Sciatic nerve (tissue), 2 donors: Measurements from ENCODE around the gene SIT1. TPM values are rescaled to one million over a fixed set of nuclear protein-coding genes. Genes with fewer than 3 reads are reported as not detected.
A peak's percentile ranks its signal among the peaks of the same experiment; 100 is the strongest.
"Not testable (repeated sequence)": the region's sequence is repeated elsewhere in the genome, so short reads cannot be mapped to it uniquely, and the experiment has no call there.

Source experiments
- ATAC-seq: fragments of 200-7000 bp; cut with Tn5 transposase; one replicate; pipeline ENCODE4 v1.9.1; 2020; ENCODE audit warnings: mild to moderate bottlenecking, moderate library complexity
- DNase-seq: peaks from one replicate; pipeline ENCODE4 v3.0.0-alpha.2; 2020; ENCODE audit warnings: low spot score
- intact Hi-C: fragments of 100-400 bp; cut with DNase I; formaldehyde crosslinking; loops from one replicate; pipeline ENCODE4 v1.14.2; 2022
- total RNA-seq: library from RNA; stranded (reverse); fragmentation: NEBNext Ultra II Directional; extraction: Animal tissue kit (Norgen Biotek cat#: 25700); gene quantifications from one replicate; pipeline ENCODE4 v1.2.1, GENCODE V29; 2021
- donor health status: DM: no; HTN: no; CAD: no.
- donor health status: DM: no; HTN: no; CAD: no.

Gene SIT1
- total RNA-seq, 1 donor from 2014 or later, result 0.67 TPM

DNA sequence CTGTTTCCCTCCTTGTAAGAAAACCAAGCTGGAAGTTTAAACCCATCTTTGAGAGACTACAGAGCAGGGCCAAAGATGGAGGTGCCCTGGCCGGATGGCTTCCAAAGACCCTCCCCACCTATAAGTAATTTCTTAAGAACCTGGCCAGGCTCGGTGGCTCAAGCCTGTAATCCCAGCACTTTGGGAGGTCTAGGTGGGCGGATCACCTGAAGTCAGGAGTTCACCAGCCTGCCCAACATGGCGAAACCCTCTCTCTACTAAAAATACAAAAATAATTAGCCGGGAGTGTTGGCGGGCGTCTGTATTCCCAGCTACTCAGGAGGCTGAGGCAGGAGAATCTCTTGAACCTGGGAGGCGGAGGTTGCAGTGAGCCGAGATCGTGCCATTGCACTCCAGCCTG is 5.0 kb downstream of the SIT1 start:
- intact Hi-C loops, ATAC-seq: not testable (repeated sequence)
- DNase-seq, result peak; percentile 53

GRCh38 chr9:35643046-35643445 is 7.7 kb downstream of the SIT1 start:
- peak; percentile 52 for DNase-seq
- intact Hi-C loops, result no loop called here
- ATAC-seq, result no peak

DNA sequence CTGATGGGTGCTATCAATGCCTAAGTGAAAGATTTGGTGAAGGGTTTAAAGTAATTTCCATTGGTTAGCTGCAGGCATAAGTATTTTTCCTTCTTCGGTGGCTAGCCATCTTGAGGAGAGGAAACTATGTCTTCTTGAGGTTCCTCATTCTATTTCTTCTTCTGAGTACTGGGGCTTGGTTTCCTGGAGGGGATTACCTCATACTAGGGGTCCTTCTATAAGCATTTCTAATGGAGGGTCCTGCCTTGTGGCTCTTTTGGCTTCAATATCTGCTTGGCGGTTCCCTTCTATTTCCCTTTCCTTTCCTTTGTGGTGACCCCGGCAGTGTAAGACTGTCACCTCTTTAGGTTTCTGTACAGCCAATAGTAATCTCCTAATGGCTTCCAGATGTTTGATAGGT is 9.3 kb downstream of the SIT1 start:
- ATAC-seq, intact Hi-C loops, DNase-seq: not testable (repeated sequence)

DNA sequence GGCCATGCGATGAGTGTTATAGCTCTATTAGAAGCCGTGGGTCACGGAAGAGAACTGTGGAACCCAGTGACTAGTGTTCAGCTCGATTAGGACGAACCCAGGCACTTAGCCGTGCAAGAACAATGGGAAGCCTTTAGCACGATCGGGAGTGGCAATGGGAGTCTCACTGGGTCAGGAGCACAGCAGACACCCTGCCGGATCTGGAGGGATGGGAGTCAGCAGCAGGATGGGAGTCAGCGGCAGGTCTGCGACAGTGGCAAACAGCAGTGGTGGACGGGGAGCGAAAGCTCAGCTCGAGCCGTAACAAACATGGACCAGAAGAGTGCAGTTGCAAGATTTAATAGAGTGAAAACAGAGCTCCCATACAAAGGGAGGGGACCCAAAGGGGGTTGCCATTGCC is 10.3 kb downstream of the SIT1 start:
- ATAC-seq, intact Hi-C loops: not testable (repeated sequence)
- peak; percentile 32 for DNase-seq

- no peak for ATAC-seq
- intact Hi-C loops, result no loop called here
- DNase-seq, result no peak
Observed at GRCh38 chr9:35639631-35640030, 11.1 kb downstream of the SIT1 start.

GRCh38 chr9:35639225-35639624 is 11.5 kb downstream of the SIT1 start:
- ATAC-seq, intact Hi-C loops, DNase-seq: not testable (repeated sequence)

- peak; percentile 38 for DNase-seq
- ATAC-seq, intact Hi-C loops: not testable (repeated sequence)
Observed at GRCh38 chr9:35638751-35639150, 12.0 kb downstream of the SIT1 start.

DNA sequence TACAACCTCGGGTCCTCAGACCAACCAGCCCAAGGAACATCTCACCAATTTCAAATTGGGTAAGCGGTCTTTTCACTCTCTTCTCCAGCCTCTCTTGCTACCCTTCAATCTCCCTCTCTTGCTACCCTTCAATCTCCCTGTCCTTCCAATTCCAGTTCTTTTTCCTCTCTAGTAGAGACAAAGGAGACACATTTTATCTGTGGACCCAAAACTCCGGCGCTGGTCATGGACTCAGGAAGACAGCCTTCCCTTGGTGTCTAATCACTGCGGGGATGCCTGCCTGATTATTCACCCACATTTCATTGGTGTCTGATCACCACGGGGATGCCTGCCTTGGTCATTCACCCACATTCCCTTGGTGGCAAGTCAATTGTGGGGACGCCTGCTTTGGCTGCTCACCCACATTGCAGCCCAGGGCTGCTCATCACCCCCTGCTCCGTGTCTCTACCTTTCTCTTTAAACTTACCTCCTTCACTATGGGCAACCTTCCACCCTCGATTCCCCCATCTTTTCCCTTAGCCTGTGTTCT is 13.2 kb downstream of the SIT1 start:
- peak; percentile 5 for DNase-seq
- intact Hi-C loops, ATAC-seq: not testable (repeated sequence)

DNA sequence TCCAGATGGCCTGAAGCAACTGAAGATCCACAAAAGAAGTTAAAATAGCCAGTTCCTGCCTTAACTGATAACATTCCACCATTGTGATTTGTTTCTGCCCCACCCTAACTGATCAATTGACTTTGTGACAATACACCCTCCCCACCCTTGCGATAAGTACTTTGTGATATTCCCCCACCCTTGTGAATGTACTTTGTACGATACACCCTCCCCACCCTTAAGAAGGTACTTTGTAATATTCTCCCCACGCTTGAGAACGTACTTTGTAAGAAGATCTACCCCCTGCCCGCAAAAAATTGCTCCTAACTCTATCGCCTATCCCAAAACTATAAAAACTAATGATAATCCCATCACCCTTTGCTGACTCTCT is 13.9 kb downstream of the SIT1 start:
- intact Hi-C loops, DNase-seq, ATAC-seq: not testable (repeated sequence)

DNA sequence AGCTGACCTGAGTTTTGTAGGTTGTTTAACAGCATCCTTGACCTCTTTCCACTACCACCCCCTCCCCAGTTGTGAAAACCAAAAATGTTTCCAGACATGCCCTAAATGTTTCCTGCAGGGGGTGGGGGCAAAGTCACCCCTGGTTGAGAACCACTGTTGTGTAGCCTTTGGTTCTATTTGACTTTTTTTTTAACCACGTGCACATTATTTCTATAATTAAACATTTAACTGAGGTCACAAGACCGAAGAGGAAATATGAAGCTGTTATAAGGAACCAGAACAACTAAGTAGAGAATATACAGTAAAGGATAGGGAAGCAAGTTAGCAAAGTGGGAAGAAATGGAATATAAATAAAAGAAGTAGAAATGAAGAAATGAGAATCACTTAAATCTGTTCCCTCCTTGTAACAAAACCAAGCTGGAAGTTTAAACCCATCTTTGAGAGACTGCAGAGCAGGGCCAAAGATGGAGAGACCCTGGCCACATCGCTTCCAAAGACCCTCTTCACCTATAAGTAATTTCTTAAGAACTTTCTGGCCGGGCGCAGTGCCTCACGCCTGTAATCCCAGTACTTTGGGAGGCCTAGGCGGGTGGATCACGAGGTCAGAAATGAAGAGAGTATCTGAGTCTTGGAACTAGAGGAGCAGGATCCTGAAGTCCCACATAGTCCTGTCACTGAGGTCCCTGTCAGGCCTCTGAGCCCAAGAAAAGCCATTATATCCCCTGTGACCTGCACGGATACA is 14.4 kb downstream of the SIT1 start:
- peak; percentile 73 for ATAC-seq
- peak; percentile 47 for DNase-seq
- intact Hi-C loops, result no loop called here

DNA sequence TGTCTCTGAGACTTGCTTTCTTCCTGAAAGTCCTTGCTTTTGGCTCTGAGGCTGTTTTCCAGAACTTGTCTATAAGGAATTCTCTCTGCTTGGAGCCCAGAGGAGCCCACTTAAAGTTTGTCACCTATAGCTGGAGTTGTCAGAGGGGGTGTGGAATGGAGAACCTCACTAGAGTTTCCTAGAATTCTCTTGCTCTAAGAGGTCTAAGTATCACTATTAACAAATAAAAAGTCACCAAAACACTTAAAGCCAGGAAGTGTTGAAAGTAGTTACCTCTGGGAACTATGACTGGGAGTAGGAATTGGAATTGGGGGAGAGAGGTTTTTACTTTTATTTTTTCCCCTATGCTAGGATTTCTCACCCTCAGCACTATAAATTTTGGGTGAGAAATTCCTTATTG is 15.0 kb downstream of the SIT1 start:
- DNase-seq (no peak), ATAC-seq (no peak)
- intact Hi-C loops, result no loop called here

GRCh38 chr9:35629597-35629996 is 21.1 kb downstream of the SIT1 start:
- peak; percentile 21 for DNase-seq
- ATAC-seq, result no peak
- intact Hi-C loops, result no loop called here

GRCh38 chr9:35628389-35628991 is 22.2 kb downstream of the SIT1 start:
- intact Hi-C loops, result no loop called here

DNA sequence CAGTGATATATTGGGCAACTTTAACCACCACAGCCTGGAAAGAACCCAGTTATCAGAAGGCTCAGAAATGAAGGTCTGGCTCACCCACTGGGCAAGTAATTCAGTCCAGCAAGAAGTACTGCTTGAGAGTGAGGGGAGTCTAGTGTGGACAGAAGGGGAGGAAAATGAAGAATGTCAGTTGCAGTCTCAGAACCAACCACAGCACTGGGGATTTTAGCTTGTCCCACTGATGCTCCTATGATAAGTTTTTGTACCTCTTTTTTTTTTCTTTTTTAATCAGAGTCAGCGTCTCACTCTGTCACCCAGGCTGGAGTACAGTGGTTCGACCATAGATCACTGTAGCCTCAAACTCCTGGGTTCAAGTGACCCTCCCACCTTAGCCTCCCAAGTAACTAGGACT is 23.2 kb downstream of the SIT1 start:
- intact Hi-C loops, result no loop called here
- DNase-seq (no peak), ATAC-seq (no peak)

More at GRCh38 chr9:35628389-35628991, 22.2 kb downstream of the SIT1 start:
- peak; percentile 31 for DNase-seq
- no peak for ATAC-seq

DNA sequence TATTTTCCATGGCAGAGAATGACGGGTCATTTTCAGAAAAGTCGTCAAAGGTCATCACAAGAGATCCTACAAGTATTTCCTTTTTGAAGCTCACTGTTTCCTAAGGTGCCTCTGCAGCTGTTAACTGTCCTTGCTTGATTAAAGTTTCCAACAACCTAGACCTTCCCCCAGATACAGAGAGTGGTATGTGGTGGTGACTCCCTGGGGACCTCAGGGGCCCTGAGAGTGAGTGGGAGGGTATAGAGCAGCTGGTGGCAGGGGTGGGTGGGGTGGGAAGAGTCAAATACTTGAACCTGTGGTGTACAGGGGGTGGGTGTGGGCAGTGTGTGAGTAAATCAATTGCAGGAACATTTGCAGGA is 31.0 kb downstream of the SIT1 start:
- intact Hi-C loops, result no loop called here
- DNase-seq (no peak), ATAC-seq (no peak)

DNA sequence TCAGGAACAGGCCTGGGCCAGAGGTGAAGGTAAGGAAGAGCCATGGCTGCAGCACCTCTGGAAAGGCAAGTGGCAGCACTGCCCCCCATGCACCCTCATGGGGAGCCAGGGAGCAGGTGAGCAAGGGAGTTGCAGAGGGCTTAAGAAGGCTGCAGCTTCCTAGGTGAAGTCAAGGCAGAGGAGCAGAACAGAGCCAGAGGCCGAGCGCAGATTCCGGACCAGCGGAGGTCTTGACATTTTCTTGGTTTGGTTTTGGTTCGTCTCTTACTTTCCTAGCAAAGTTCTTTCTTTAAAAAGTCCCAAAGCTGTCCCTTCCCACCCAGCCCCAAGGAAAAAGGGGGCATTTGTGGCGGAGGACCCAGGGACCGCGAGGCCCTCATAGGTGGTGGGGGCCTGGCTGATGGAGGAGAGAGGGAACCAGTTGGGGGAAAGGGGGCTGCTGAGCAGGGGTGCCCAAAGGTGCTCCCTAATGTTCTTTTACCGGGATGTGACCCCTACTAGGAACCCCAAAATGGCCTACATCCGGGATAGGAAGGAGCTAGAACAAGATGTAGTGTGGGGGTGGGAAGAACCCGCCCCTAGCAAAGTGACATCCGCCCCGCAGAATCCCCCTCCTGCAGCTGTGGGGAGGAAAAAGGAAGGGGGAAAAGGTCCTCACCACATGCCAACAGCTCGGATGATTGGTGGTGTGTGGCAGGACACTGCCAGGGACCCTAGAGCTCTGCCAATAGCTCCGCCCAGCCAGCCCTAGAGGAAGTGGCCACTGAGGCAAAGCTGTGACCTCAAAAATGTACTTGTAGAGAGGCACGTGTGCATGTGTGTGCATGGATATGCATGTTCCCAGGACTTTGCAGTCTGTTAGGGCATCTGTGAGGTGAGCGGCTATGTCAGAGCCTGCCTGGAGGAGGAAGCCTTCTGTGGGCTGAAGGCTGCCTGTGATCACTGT is 31.6 kb downstream of the SIT1 start:
- intact Hi-C loops, result no loop called here
- no peak for DNase-seq
- peak; percentile 55 for ATAC-seq

DNA sequence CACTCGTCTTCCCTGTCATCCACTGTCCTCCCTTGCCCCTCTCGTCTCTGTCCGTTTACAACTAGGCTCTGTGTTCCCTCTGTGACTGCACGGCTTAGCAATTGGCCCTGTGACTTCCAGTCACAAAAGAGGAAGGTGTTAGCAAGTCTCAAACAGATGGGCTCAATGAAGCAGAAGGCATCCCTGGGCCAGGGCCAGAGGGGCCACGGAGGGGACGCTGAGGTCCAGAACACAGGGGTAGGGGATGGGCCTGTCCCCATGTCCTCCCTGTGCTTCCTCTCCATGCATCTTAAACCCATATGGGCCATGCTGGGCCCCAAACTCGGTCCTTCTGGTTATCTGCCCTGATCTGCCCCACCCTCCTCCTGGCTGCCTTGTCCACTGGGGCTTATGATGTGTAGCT is 32.4 kb downstream of the SIT1 start, which contains the start of gene CD72:
Gene CD72, minus strand, starts transcription at position 89 of the 403 bp plus-strand sequence. CDS start 110 bp downstream, outside the sequence.
- ATAC-seq (peak; percentile 57), DNase-seq (no peak)
- intact Hi-C loops, result no loop called here

DNA sequence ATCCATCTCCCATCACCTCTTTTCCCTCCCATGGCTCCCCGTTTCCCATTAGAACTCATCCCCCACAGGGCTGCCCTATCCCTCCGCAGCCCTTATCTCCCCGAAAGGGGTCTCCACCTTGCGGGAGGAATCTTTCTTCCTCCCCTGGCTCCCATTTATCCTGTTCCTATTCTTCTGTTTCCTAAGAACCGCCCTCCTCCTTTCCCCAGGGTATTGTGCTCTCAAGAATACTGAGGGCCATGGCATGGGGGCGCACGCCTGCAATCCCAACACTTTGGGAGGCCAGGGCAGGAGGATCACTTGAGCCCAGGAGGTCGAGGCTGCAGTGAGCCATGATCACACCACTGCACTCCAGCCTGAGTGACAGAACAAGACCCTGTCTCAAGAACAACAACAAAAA is 33.2 kb downstream of the SIT1 start:
- intact Hi-C loops, result no loop called here
- no peak for ATAC-seq
- peak; percentile 18 for DNase-seq
